ENCODE measurements around the gene ERBB4.

GRCh38 chr2:211923019-211923418 lies 615.6 kb downstream of the ERBB4 start:
- TF ChIP-seq CTCF (IDR thresholded peaks at IDR 0.05; ENCODE audit: insufficient read depth, low read depth, low read length) (no peak), EZH2 (IDR thresholded peaks at IDR 0.05; ENCODE audit: insufficient read depth, low read length) (no peak)

Measured in astrocyte (in vitro differentiated cells and primary cell).